Activated naive CD4-positive, alpha-beta T cell treated with anti-CD3 and anti-CD28 coated beads, Interleukin-2, amount 50 U/mL, for 24 hours (primary cell): ENCODE data around the gene RNF31.

ENCODE experiments used
- H3K27ac Mint-ChIP-seq: one replicate; pipeline ENCODE4 v1.8.0; 2021; ENCODE audit warnings: mild to moderate bottlenecking, mixed read lengths
- H3K27me3 Mint-ChIP-seq: one replicate; pipeline ENCODE4 v1.8.0; 2021; ENCODE audit warnings: mixed read lengths
- H3K36me3 Mint-ChIP-seq: one replicate; pipeline ENCODE4 v1.8.0; 2021; ENCODE audit warnings: mixed read lengths
- H3K4me1 Mint-ChIP-seq: one replicate; pipeline ENCODE4 v1.8.0; 2021; ENCODE audit warnings: mixed read lengths
- H3K4me3 Mint-ChIP-seq: one replicate; pipeline ENCODE4 v1.8.0; 2021; ENCODE audit warnings: mild to moderate bottlenecking, mixed read lengths
- H3K9me3 Mint-ChIP-seq: one replicate; pipeline ENCODE4 v1.8.0; 2021; ENCODE audit warnings: mixed read lengths

RNF31 gene

GRCh38 chr14:24113801-24114531, 33.3 kb upstream of the RNF31 start:
- Mint-ChIP-seq H3K36me3 (peaks cover 4% of the 10 kb centered on the region), H3K4me3 (peak overlapping the region; percentile 97), H3K27me3 (no peaks in the 10 kb centered on the region), H3K27ac (peak overlapping the region; percentile 99), H3K9me3 (no peaks in the 10 kb centered on the region), H3K4me1 (peaks cover 33% of the 10 kb centered on the region)

- H3K4me1 Mint-ChIP-seq: peaks cover 31% of the 10 kb centered on the region
- H3K27ac Mint-ChIP-seq: peak within 1 kb of the TSS; percentile 99
- peak within 1 kb of the TSS; percentile 97 for H3K4me3 Mint-ChIP-seq
- H3K27me3 Mint-ChIP-seq: no peaks in the 10 kb centered on the region
- H3K9me3 Mint-ChIP-seq: no peaks in the 10 kb centered on the region
- H3K36me3 Mint-ChIP-seq: peaks cover 4% of the 10 kb centered on the region
These were observed 32.5 kb upstream of the RNF31 start, which contains the start of the genes DCAF11 and NRL for GRCh38 chr14:24114532-24115421. DCAF11 (plus strand) TSS chr14:24114777; CDS start chr14:24115595, 818 bp downstream. NRL (minus strand) TSS chr14:24114949; CDS start chr14:24082848, 32,101 bp downstream.

GRCh38 chr14:24115422-24116127, 31.7 kb upstream of the RNF31 start:
- no peaks in the 10 kb centered on the region for H3K27me3 Mint-ChIP-seq
- H3K4me1 Mint-ChIP-seq: peaks cover 29% of the 10 kb centered on the region
- H3K27ac Mint-ChIP-seq: peak overlapping the region; percentile 99
- peaks cover 4% of the 10 kb centered on the region for H3K36me3 Mint-ChIP-seq
- peak overlapping the region; percentile 97 for H3K4me3 Mint-ChIP-seq
- no peaks in the 10 kb centered on the region for H3K9me3 Mint-ChIP-seq

- Mint-ChIP-seq H3K27me3 (no peaks in the 10 kb centered on the region), H3K9me3 (no peaks in the 10 kb centered on the region), H3K36me3 (peaks cover 4% of the 10 kb centered on the region), H3K27ac (peak overlapping the region; percentile 74), H3K4me1 (peaks cover 26% of the 10 kb centered on the region), H3K4me3 (peak overlapping the region; percentile 97)
These were observed 31.0 kb upstream of the RNF31 start for GRCh38 chr14:24116128-24116814.

GRCh38 chr14:24117179-24117578, 30.1 kb upstream of the RNF31 start:
- H3K27me3 Mint-ChIP-seq: no peaks in the 10 kb centered on the region
- no peaks in the 10 kb centered on the region for H3K9me3 Mint-ChIP-seq
- H3K4me1 Mint-ChIP-seq: peaks cover 26% of the 10 kb centered on the region
- no peak overlapping the region for H3K4me3 Mint-ChIP-seq
- peaks cover 6% of the 10 kb centered on the region for H3K36me3 Mint-ChIP-seq
- H3K27ac Mint-ChIP-seq: peak overlapping the region; percentile 74

GRCh38 chr14:24119691-24120090, 27.6 kb upstream of the RNF31 start:
- Mint-ChIP-seq H3K4me1 (peaks cover 26% of the 10 kb centered on the region), H3K4me3 (no peak overlapping the region), H3K9me3 (no peaks in the 10 kb centered on the region), H3K27ac (no peak overlapping the region), H3K36me3 (peaks cover 6% of the 10 kb centered on the region), H3K27me3 (no peaks in the 10 kb centered on the region)

GRCh38 chr14:24121210-24121609, 26.1 kb upstream of the RNF31 start:
- peaks cover 8% of the 10 kb centered on the region for H3K36me3 Mint-ChIP-seq
- H3K27ac Mint-ChIP-seq: peak overlapping the region; percentile 35
- H3K9me3 Mint-ChIP-seq: no peaks in the 10 kb centered on the region
- H3K4me3 Mint-ChIP-seq: no peak overlapping the region
- H3K27me3 Mint-ChIP-seq: no peaks in the 10 kb centered on the region
- peaks cover 14% of the 10 kb centered on the region for H3K4me1 Mint-ChIP-seq

- no peak overlapping the region for H3K4me3 Mint-ChIP-seq
- H3K9me3 Mint-ChIP-seq: no peaks in the 10 kb centered on the region
- peaks cover 5% of the 10 kb centered on the region for H3K4me1 Mint-ChIP-seq
- H3K27ac Mint-ChIP-seq: no peak overlapping the region
- peaks cover 8% of the 10 kb centered on the region for H3K36me3 Mint-ChIP-seq
- no peaks in the 10 kb centered on the region for H3K27me3 Mint-ChIP-seq
These were observed 24.9 kb upstream of the RNF31 start for GRCh38 chr14:24122416-24122815.

GRCh38 chr14:24122898-24123297, 24.4 kb upstream of the RNF31 start:
- Mint-ChIP-seq H3K9me3 (no peaks in the 10 kb centered on the region), H3K27ac (no peak overlapping the region), H3K4me1 (peaks cover under 1% of the 10 kb centered on the region), H3K36me3 (peaks cover 6% of the 10 kb centered on the region), H3K27me3 (no peaks in the 10 kb centered on the region), H3K4me3 (no peak overlapping the region)

GRCh38 chr14:24123424-24124417, 23.6 kb upstream of the RNF31 start:
- peaks cover 3% of the 10 kb centered on the region for H3K36me3 Mint-ChIP-seq
- no peak overlapping the region for H3K4me3 Mint-ChIP-seq
- H3K27me3 Mint-ChIP-seq: no peaks in the 10 kb centered on the region
- peak overlapping the region; percentile 62 for H3K27ac Mint-ChIP-seq
- H3K9me3 Mint-ChIP-seq: no peaks in the 10 kb centered on the region
- H3K4me1 Mint-ChIP-seq: no peaks in the 10 kb centered on the region

GRCh38 chr14:24126939-24127338, 20.4 kb upstream of the RNF31 start:
- no peak overlapping the region for H3K27ac Mint-ChIP-seq
- H3K4me3 Mint-ChIP-seq: no peak overlapping the region
- peaks cover 2% of the 10 kb centered on the region for H3K36me3 Mint-ChIP-seq
- H3K9me3 Mint-ChIP-seq: no peaks in the 10 kb centered on the region
- peaks cover 12% of the 10 kb centered on the region for H3K4me1 Mint-ChIP-seq
- H3K27me3 Mint-ChIP-seq: no peaks in the 10 kb centered on the region

- no peak overlapping the region for H3K27ac Mint-ChIP-seq
- peaks cover 2% of the 10 kb centered on the region for H3K36me3 Mint-ChIP-seq
- H3K4me3 Mint-ChIP-seq: no peak overlapping the region
- no peaks in the 10 kb centered on the region for H3K27me3 Mint-ChIP-seq
- H3K9me3 Mint-ChIP-seq: no peaks in the 10 kb centered on the region
- H3K4me1 Mint-ChIP-seq: peaks cover 19% of the 10 kb centered on the region
These were observed 19.6 kb upstream of the RNF31 start for GRCh38 chr14:24127673-24128072.

- H3K9me3 Mint-ChIP-seq: no peaks in the 10 kb centered on the region
- no peaks in the 10 kb centered on the region for H3K27me3 Mint-ChIP-seq
- peaks cover 25% of the 10 kb centered on the region for H3K4me1 Mint-ChIP-seq
- H3K27ac Mint-ChIP-seq: no peak overlapping the region
- no peak overlapping the region for H3K4me3 Mint-ChIP-seq
- peaks cover 2% of the 10 kb centered on the region for H3K36me3 Mint-ChIP-seq
These were observed 17.8 kb upstream of the RNF31 start for GRCh38 chr14:24129410-24129998.

GRCh38 chr14:24130380-24130716, 16.9 kb upstream of the RNF31 start, which contains the start of gene FITM1:
FITM1 (plus strand) TSS chr14:24130659; CDS start chr14:24131564, 905 bp downstream.
- no peaks in the 10 kb centered on the region for H3K36me3 Mint-ChIP-seq
- no peak within 1 kb of the TSS for H3K4me3 Mint-ChIP-seq
- no peaks in the 10 kb centered on the region for H3K27me3 Mint-ChIP-seq
- H3K9me3 Mint-ChIP-seq: no peaks in the 10 kb centered on the region
- peaks cover 30% of the 10 kb centered on the region for H3K4me1 Mint-ChIP-seq
- peak within 1 kb of the TSS; percentile 66 for H3K27ac Mint-ChIP-seq
